ENCODE measurements around the gene PIGN. TPM values are rescaled to one million over a fixed set of nuclear protein-coding genes. Genes with fewer than 3 reads are reported as not detected.

The PIGN gene
- total and polyA plus RNA-seq, 2 donors from 2014 or later: 4.5 to 30.5 TPM

DNA sequence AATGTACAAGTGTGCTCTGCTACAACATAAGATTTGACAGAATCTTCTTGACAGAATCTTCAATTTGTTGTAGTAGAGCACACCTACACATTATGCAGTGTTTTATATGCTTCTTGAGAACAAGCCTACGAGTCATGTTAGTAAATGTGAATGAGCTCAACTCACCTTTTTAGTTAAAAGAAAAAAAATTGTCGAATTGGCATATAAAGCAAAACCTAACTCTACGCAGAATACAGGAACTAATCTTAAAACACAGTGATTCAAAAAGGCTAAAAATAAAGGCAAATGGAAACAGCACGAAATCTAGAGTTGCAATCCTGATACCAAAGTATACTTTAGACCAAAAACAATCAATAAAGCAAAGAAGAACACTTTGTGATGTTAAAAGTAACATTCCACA is 87.9 kb downstream of the PIGN start:
- FAIRE-seq (no peak), DNase-seq (no peak)
- Histone ChIP-seq H3K36me3 (ENCODE audit: control insufficient read depth in 2 of 3, insufficient read depth in 3 of 3, low read length in 3 of 3) (peaks cover 0 to 5% (median 2%) of the 10 kb centered on the region in 3 donors), H3K9ac (ENCODE audit: low read length in 3 of 3) (no peak overlapping the region), H3K27me3 (ENCODE audit: control insufficient read depth, insufficient read depth, low read length) (no peaks in the 10 kb centered on the region), H3K27ac (ENCODE audit: low read depth in 2 of 2, low read length in 2 of 2) (no peak overlapping the region), H3K4me1 (ENCODE audit: control insufficient read depth in 2 of 3, insufficient read depth in 2 of 3, low read depth in 1 of 3, low read length in 3 of 3) (no peaks in the 10 kb centered on the region), H3K4me3 (ENCODE audit: low read length in 3 of 3) (no peak overlapping the region), H3K9me3 (ENCODE audit: control insufficient read depth in 2 of 3, insufficient read depth in 1 of 3, low read length in 3 of 3) (no peaks in the 10 kb centered on the region)
- intact Hi-C loops (cut with DNase I): no loop called here
- TF ChIP-seq, protein P1, sequence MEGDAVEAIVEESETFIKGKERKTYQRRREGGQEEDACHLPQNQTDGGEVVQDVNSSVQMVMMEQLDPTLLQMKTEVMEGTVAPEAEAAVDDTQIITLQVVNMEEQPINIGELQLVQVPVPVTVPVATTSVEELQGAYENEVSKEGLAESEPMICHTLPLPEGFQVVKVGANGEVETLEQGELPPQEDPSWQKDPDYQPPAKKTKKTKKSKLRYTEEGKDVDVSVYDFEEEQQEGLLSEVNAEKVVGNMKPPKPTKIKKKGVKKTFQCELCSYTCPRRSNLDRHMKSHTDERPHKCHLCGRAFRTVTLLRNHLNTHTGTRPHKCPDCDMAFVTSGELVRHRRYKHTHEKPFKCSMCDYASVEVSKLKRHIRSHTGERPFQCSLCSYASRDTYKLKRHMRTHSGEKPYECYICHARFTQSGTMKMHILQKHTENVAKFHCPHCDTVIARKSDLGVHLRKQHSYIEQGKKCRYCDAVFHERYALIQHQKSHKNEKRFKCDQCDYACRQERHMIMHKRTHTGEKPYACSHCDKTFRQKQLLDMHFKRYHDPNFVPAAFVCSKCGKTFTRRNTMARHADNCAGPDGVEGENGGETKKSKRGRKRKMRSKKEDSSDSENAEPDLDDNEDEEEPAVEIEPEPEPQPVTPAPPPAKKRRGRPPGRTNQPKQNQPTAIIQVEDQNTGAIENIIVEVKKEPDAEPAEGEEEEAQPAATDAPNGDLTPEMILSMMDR (IDR thresholded peaks at IDR 0.05; ENCODE audit: borderline replicate concordance, extremely low read depth, insufficient read depth): no peak

GRCh38 chr18:62097698-62098097 is 89.2 kb downstream of the PIGN start:
- Histone ChIP-seq H3K9me3 (ENCODE audit: control insufficient read depth in 2 of 3, insufficient read depth in 1 of 3, low read length in 3 of 3) (no peaks in the 10 kb centered on the region), H3K4me1 (ENCODE audit: control insufficient read depth in 2 of 3, insufficient read depth in 2 of 3, low read depth in 1 of 3, low read length in 3 of 3) (no peaks in the 10 kb centered on the region), H3K4me3 (ENCODE audit: low read length in 3 of 3) (no peak overlapping the region), H3K27me3 (ENCODE audit: control insufficient read depth, insufficient read depth, low read length) (no peaks in the 10 kb centered on the region), H3K36me3 (ENCODE audit: control insufficient read depth in 2 of 3, insufficient read depth in 3 of 3, low read length in 3 of 3) (peaks cover 0 to 5% (median 2%) of the 10 kb centered on the region in 3 donors), H3K27ac (ENCODE audit: low read depth in 2 of 2, low read length in 2 of 2) (no peak overlapping the region), H3K9ac (ENCODE audit: low read length in 3 of 3) (no peak overlapping the region)
- no peak for DNase-seq
- intact Hi-C loops (cut with DNase I): no loop called here
- TF ChIP-seq, protein P1 (IDR thresholded peaks at IDR 0.05; ENCODE audit: borderline replicate concordance, extremely low read depth, insufficient read depth): no peak
- FAIRE-seq: no peak

- H3K27ac ChIP-seq (ENCODE audit: low read depth in 2 of 2, low read length in 2 of 2): no peak overlapping the region
- TF ChIP-seq, protein P1 (IDR thresholded peaks at IDR 0.05; ENCODE audit: borderline replicate concordance, extremely low read depth, insufficient read depth): no peak
- no peak overlapping the region for H3K9ac ChIP-seq (ENCODE audit: low read length in 3 of 3)
- no peaks in the 10 kb centered on the region for H3K36me3 ChIP-seq (ENCODE audit: control insufficient read depth in 2 of 3, insufficient read depth in 3 of 3, low read length in 3 of 3)
- intact Hi-C loops (cut with DNase I): no loop called here
- H3K27me3 ChIP-seq (ENCODE audit: control insufficient read depth, insufficient read depth, low read length): no peaks in the 10 kb centered on the region
- peak in 1 of 5 donors; percentile 42 for DNase-seq
- no peaks in the 10 kb centered on the region for H3K9me3 ChIP-seq (ENCODE audit: control insufficient read depth in 2 of 3, insufficient read depth in 1 of 3, low read length in 3 of 3)
- no peak overlapping the region for H3K4me3 ChIP-seq (ENCODE audit: low read length in 3 of 3)
- peak; percentile 35 for FAIRE-seq
- H3K4me1 ChIP-seq (ENCODE audit: control insufficient read depth in 2 of 3, insufficient read depth in 2 of 3, low read depth in 1 of 3, low read length in 3 of 3): no peaks in the 10 kb centered on the region
Observed at GRCh38 chr18:62091487-62092120, 95.3 kb downstream of the PIGN start.

GRCh38 chr18:62089174-62089573 is 97.7 kb downstream of the PIGN start:
- Histone ChIP-seq H3K4me1 (ENCODE audit: control insufficient read depth in 2 of 3, insufficient read depth in 2 of 3, low read depth in 1 of 3, low read length in 3 of 3) (no peaks in the 10 kb centered on the region), H3K9me3 (ENCODE audit: control insufficient read depth in 2 of 3, insufficient read depth in 1 of 3, low read length in 3 of 3) (no peaks in the 10 kb centered on the region), H3K36me3 (ENCODE audit: control insufficient read depth in 2 of 3, insufficient read depth in 3 of 3, low read length in 3 of 3) (no peaks in the 10 kb centered on the region), H3K27me3 (ENCODE audit: control insufficient read depth, insufficient read depth, low read length) (no peaks in the 10 kb centered on the region), H3K9ac (ENCODE audit: low read length in 3 of 3) (no peak overlapping the region), H3K27ac (ENCODE audit: low read depth in 2 of 2, low read length in 2 of 2) (no peak overlapping the region), H3K4me3 (ENCODE audit: low read length in 3 of 3) (no peak overlapping the region)
- intact Hi-C loops (cut with DNase I): no loop called here
- TF ChIP-seq, protein P1 (IDR thresholded peaks at IDR 0.05; ENCODE audit: borderline replicate concordance, extremely low read depth, insufficient read depth): no peak
- DNase-seq (no peak), FAIRE-seq (no peak)
